Measurements from ENCODE around the gene TMEM132D.

DNA sequence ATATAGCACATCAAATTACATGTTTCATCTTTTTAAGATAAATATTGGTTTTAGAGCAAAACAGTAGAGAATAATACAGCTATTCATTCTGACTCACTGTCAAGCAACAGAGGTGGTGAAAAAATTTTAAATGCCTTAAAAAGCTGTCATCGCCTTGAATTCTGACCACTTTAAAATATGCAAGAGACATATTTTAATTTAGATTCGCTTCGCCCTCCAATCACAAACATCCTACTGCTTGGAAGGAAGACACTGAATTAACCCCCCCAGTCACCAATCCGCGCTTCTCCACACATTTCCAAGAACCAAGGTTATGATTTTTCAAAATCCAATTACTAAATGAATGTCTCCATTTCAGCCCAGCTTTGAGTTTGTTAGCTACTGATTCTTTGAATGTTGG is 112.4 kb downstream of the TMEM132D start:
- no peak for TF ChIP-seq CTCF (IDR thresholded peaks at IDR 0.05; ENCODE audit: insufficient read depth, low read length, poor library complexity, severe bottlenecking)
- TF ChIP-seq EZH2phosphoT487 (conservative IDR thresholded peaks at IDR 0.05; ENCODE audit: low read length), result no peak

Data from SU-DHL-6 (cell line).